ENCODE results near the gene FAM13B. TPM values are rescaled to one million over a fixed set of nuclear protein-coding genes. Genes with fewer than 3 reads are reported as not detected.
A peak's percentile ranks its signal among the peaks of the same experiment; 100 is the strongest.
"Not testable (repeated sequence)": the region's sequence is repeated elsewhere in the genome, so short reads cannot be mapped to it uniquely, and the experiment has no call there.

The FAM13B gene
- polyA plus RNA-seq, 1 donor: 20.0 TPM

- DNase-seq (ENCODE audit: low read depth): no peak
These were observed 43.5 kb downstream of the FAM13B start for GRCh38 chr5:137989419-137989818.

GRCh38 chr5:137975208-137975607 is 57.7 kb downstream of the FAM13B start:
- no peak for DNase-seq (ENCODE audit: low read depth)

GRCh38 chr5:137970384-137970783 is 62.5 kb downstream of the FAM13B start:
- not testable (repeated sequence) for DNase-seq (ENCODE audit: low read depth)

GRCh38 chr5:137960819-137961218 is 72.1 kb downstream of the FAM13B start:
- DNase-seq (ENCODE audit: low read depth): no peak

- no peak for DNase-seq (ENCODE audit: low read depth)
These were observed 72.7 kb downstream of the FAM13B start for GRCh38 chr5:137960141-137960540.

- no peak for DNase-seq (ENCODE audit: low read depth)
These were observed 73.4 kb downstream of the FAM13B start for GRCh38 chr5:137959488-137959887.

- DNase-seq (ENCODE audit: low read depth): no peak
These were observed 74.9 kb downstream of the FAM13B start for GRCh38 chr5:137957948-137958347.

GRCh38 chr5:137954131-137954879 is 78.6 kb downstream of the FAM13B start:
- peak; percentile 22 for DNase-seq (ENCODE audit: low read depth)

- DNase-seq (ENCODE audit: low read depth): no peak
These were observed 87.1 kb downstream of the FAM13B start for GRCh38 chr5:137945825-137946224.

- DNase-seq (ENCODE audit: low read depth): not testable (repeated sequence)
These were observed 88.6 kb downstream of the FAM13B start for GRCh38 chr5:137944280-137944679.

- no peak for DNase-seq (ENCODE audit: low read depth)
These were observed 93.5 kb downstream of the FAM13B start for GRCh38 chr5:137939331-137939730.

GRCh38 chr5:137938751-137939143 is 94.1 kb downstream of the FAM13B start:
- no peak for DNase-seq (ENCODE audit: low read depth)

- DNase-seq (ENCODE audit: low read depth): no peak
These were observed 94.7 kb downstream of the FAM13B start for GRCh38 chr5:137937994-137938750.

GRCh38 chr5:137935694-137936093 is 97.2 kb downstream of the FAM13B start:
- DNase-seq (ENCODE audit: low read depth): no peak

- DNase-seq (ENCODE audit: low read depth): no peak
These were observed 97.7 kb downstream of the FAM13B start for GRCh38 chr5:137935190-137935589.

- DNase-seq (ENCODE audit: low read depth): no peak
These were observed 99.4 kb downstream of the FAM13B start for GRCh38 chr5:137933491-137933911.

GRCh38 chr5:137932800-137933199 is 100.1 kb downstream of the FAM13B start:
- no peak for DNase-seq (ENCODE audit: low read depth)

GRCh38 chr5:137923856-137924255 is 109.0 kb downstream of the FAM13B start:
- DNase-seq (ENCODE audit: low read depth): no peak

GRCh38 chr5:137921931-137922330 is 110.9 kb downstream of the FAM13B start:
- DNase-seq (ENCODE audit: low read depth): no peak

- no peak for DNase-seq (ENCODE audit: low read depth)
These were observed 116.0 kb downstream of the FAM13B start for GRCh38 chr5:137916923-137917322.

- no peak for DNase-seq (ENCODE audit: low read depth)
These were observed 118.1 kb downstream of the FAM13B start for GRCh38 chr5:137914758-137915157.

GRCh38 chr5:137902408-137903133 is 130.3 kb downstream of the FAM13B start:
- no peak for DNase-seq (ENCODE audit: low read depth)
